HEK293T (cell line): Measurements from ENCODE around the gene TXK.

Source experiments
- CTCF ChIA-PET: fragments of 350-600 bp; formaldehyde crosslinking; extraction: SDS; loops from one replicate; lab custom pipeline; 2021; ENCODE audit warnings: antibody characterized with exemption, inconsistent platforms; lab: Yijun Ruan, JAX
- POLR2A ChIA-PET: fragments of 350-600 bp; formaldehyde crosslinking; extraction: SDS; loops from one replicate; lab custom pipeline; 2020; ENCODE audit warnings: antibody characterized with exemption, inconsistent platforms; lab: Yijun Ruan, JAX
- DNase-seq: peaks from one replicate; pipeline ENCODE4 v3.0.0; 2012; ENCODE audit warnings: mixed read lengths; ENCODE audit errors: extremely low spot score
- ARNT ChIP-seq: fragments of 450-650 bp; IDR thresholded peaks from 2 replicates; pipeline ENCODE4 v1.6.1; 2017; ENCODE audit warnings: mild to moderate bottlenecking
- BHLHE40 ChIP-seq: fragments of 450-650 bp; IDR thresholded peaks from 2 replicates; pipeline ENCODE4 v1.6.1; 2016; ENCODE audit warnings: mild to moderate bottlenecking, moderate library complexity, borderline replicate concordance
- CTBP1 ChIP-seq: fragments of 450-650 bp; IDR thresholded peaks from 2 replicates; pipeline ENCODE4 v1.6.1; 2016; ENCODE audit warnings: borderline replicate concordance
- ELF4 ChIP-seq: fragments of 450-650 bp; IDR thresholded peaks from 2 replicates; pipeline ENCODE4 v1.6.1; 2017; ENCODE audit warnings: antibody characterized with exemption
- FOXA1 ChIP-seq: fragments of 450-650 bp; IDR thresholded peaks from 2 replicates; pipeline ENCODE4 v1.6.1; 2016; ENCODE audit warnings: mild to moderate bottlenecking
- FOXK2 ChIP-seq: fragments of 450-650 bp; IDR thresholded peaks from 2 replicates; pipeline ENCODE4 v1.6.1; 2016; ENCODE audit warnings: mild to moderate bottlenecking
- FOXM1 ChIP-seq: fragments of 450-650 bp; IDR thresholded peaks from 2 replicates; pipeline ENCODE4 v1.6.1; 2017; ENCODE audit warnings: mild to moderate bottlenecking, borderline replicate concordance
- HDGF ChIP-seq: fragments of 450-650 bp; IDR thresholded peaks from 2 replicates; pipeline ENCODE4 v1.6.1; 2017; ENCODE audit warnings: antibody characterized with exemption, borderline replicate concordance
- L3MBTL2 ChIP-seq: fragments of 450-650 bp; conservative IDR thresholded peaks from 2 replicates; pipeline ENCODE4 v1.6.1; 2016; ENCODE audit warnings: mild to moderate bottlenecking
- LEF1 ChIP-seq: fragments of 450-650 bp; IDR thresholded peaks from 2 replicates; pipeline ENCODE4 v1.6.1; 2017; ENCODE audit warnings: mild to moderate bottlenecking, borderline replicate concordance
- NFRKB ChIP-seq: fragments of 450-650 bp; IDR thresholded peaks from 2 replicates; pipeline ENCODE4 v1.6.1; 2016; ENCODE audit warnings: mild to moderate bottlenecking, moderate library complexity
- PKNOX1 ChIP-seq: fragments of 450-650 bp; IDR thresholded peaks from 2 replicates; pipeline ENCODE4 v1.6.1; 2016
- SP1 ChIP-seq: fragments of 450-650 bp; IDR thresholded peaks from 2 replicates; pipeline ENCODE4 v1.6.1; 2017
- SUZ12 ChIP-seq: fragments of 450-650 bp; IDR thresholded peaks from 2 replicates; pipeline ENCODE4 v1.6.1; 2016; ENCODE audit warnings: mild to moderate bottlenecking
- TARDBP ChIP-seq: fragments of 450-650 bp; IDR thresholded peaks from 2 replicates; pipeline ENCODE4 v1.6.1; 2016
- ZNF384 ChIP-seq: fragments of 450-650 bp; IDR thresholded peaks from 2 replicates; pipeline ENCODE4 v1.6.1; 2016

The TXK gene

DNA sequence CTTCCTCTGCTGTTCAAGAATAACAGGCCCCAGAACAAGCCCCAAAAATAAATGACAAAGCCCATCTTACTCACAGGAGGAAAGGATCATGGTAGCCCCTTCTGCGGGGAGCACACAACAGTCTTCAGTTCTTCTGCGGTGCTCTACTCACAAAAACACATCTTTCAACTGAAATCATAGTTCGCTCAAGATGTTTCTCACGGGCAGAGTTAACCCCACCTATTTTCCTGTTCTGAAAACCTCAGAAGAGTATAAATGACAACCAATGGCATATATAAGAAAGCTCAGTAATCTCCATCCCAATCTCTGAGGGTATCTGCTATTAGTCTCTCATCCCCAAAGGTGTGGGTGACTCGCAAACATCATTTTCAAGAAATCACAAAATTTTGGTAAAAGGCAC lies at the start of gene TXK:
Gene TXK, minus strand, starts transcription at position 170 of the 400 bp plus-strand sequence. Its CDS starts 80 bp downstream, at position 90.
- no peak for DNase-seq
- CTCF ChIA-PET, result interaction anchor here (0.6 to 0.7 kb wide), 2 partner anchors 47 to 220 kb away, joined by 3 read pairs; no protein-coding TSS in a partner anchor
- TF ChIP-seq ZNF384 (no peak), FOXM1 (no peak)
- POLR2A ChIA-PET, result no interaction called here

- CTCF ChIA-PET, result interaction anchor here (0.6 kb wide), 1 partner anchor 319 kb away, joined by 3 read pairs; no protein-coding TSS in a partner anchor
- no peak for TF ChIP-seq PKNOX1
- TF ChIP-seq NFRKB, result no peak
- no peak for TF ChIP-seq ZNF384
- TF ChIP-seq SP1, result no peak
- TF ChIP-seq L3MBTL2, result no peak
- TF ChIP-seq TARDBP, result no peak
- no peak for TF ChIP-seq SUZ12
- no peak for TF ChIP-seq FOXM1
- TF ChIP-seq FOXK2, result no peak
- no peak for TF ChIP-seq HDGF
- TF ChIP-seq ARNT, result no peak
- no peak for TF ChIP-seq FOXA1
- TF ChIP-seq CTBP1, result no peak
- TF ChIP-seq ELF4, result no peak
- TF ChIP-seq BHLHE40, result no peak
- TF ChIP-seq LEF1, result no peak
- POLR2A ChIA-PET, result no interaction called here
- no peak for DNase-seq
Measured at GRCh38 chr4:48180234-48180633, 46.2 kb upstream of the TXK start.

GRCh38 chr4:48178931-48179330 lies 44.9 kb upstream of the TXK start:
- POLR2A ChIA-PET, result no interaction called here
- no peak for DNase-seq
- no peak for TF ChIP-seq FOXA1
- TF ChIP-seq SP1, result no peak
- TF ChIP-seq PKNOX1, result no peak
- no peak for TF ChIP-seq NFRKB
- no peak for TF ChIP-seq FOXM1
- TF ChIP-seq SUZ12, result no peak
- no peak for TF ChIP-seq ZNF384
- no peak for TF ChIP-seq TARDBP
- TF ChIP-seq ELF4, result no peak
- CTCF ChIA-PET, result interaction anchor here (0.5 kb wide), 1 partner anchor 286 kb away, joined by 3 read pairs; no protein-coding TSS in a partner anchor

- CTCF ChIA-PET, result no interaction called here
- POLR2A ChIA-PET, result no interaction called here
Measured at GRCh38 chr4:48175806-48176205, 41.8 kb upstream of the TXK start.

DNA sequence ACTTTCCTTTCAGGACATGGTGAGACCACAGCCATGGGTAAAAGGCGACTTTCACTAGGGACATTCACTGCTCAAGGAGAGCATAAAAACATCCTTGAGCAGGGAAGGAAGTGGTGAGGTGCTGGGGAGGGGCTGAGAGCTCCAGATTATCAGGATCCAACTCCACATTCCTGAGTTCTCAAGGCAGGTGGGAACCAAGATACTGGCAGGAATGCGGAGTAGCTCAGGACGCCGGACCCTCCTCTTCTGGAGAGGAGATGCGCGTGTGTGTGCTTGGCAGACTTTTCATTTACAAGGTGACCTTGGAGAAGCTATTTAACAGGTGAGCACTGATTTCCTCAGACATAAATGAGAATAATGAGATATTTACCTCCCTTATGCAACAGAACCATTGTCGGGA lies 41.3 kb upstream of the TXK start:
- TF ChIP-seq NFRKB, result no peak
- ChIA-PET POLR2A (no interaction called here), CTCF (no interaction called here)
- DNase-seq, result no peak

More at GRCh38 chr4:48175806-48176205, 41.8 kb upstream of the TXK start:
- no peak for DNase-seq
- TF ChIP-seq HDGF (no peak), BHLHE40 (no peak), ZNF384 (no peak), ELF4 (no peak), SP1 (no peak), FOXM1 (no peak), NFRKB (no peak), PKNOX1 (no peak), ARNT (no peak), L3MBTL2 (no peak), CTBP1 (no peak), LEF1 (no peak), FOXK2 (no peak), TARDBP (no peak), FOXA1 (no peak), SUZ12 (no peak)

- DNase-seq, result no peak
- CTCF ChIA-PET, result no interaction called here
- TF ChIP-seq ARNT, result no peak
- TF ChIP-seq FOXA1, result no peak
- no peak for TF ChIP-seq TARDBP
- TF ChIP-seq ZNF384, result no peak
- TF ChIP-seq CTBP1, result no peak
- no peak for TF ChIP-seq HDGF
- no peak for TF ChIP-seq BHLHE40
- TF ChIP-seq NFRKB, result no peak
- no peak for TF ChIP-seq SP1
- no peak for TF ChIP-seq LEF1
- no peak for TF ChIP-seq PKNOX1
- no peak for TF ChIP-seq ELF4
- POLR2A ChIA-PET, result no interaction called here
Measured at GRCh38 chr4:48173056-48173991, 39.3 kb upstream of the TXK start.
